Testis (tissue), 3 donors: ENCODE results near the gene TECTB. TPM values are rescaled to one million over a fixed set of nuclear protein-coding genes. Genes with fewer than 3 reads are reported as not detected.

ENCODE experiments used
- DNase-seq: peaks from one replicate; pipeline ENCODE4 v3.0.0-alpha.2; 2019
- H3K27ac ChIP-seq, 2 donors: fragments of 200-600 bp; sonication (generic); one replicate each; pipeline ENCODE4 v1.5.1; 2019
- H3K27me3 ChIP-seq: fragments of 200-600 bp; sonication (generic); one replicate; pipeline ENCODE4 v1.5.1; 2019
- H3K36me3 ChIP-seq: fragments of 200-600 bp; sonication (generic); one replicate; pipeline ENCODE4 v1.5.1; 2017; ENCODE audit warnings: low read depth; ENCODE audit errors: missing control alignments
- H3K4me1 ChIP-seq: fragments of 200-600 bp; sonication (generic); one replicate; pipeline ENCODE4 v1.5.1; 2019
- H3K4me3 ChIP-seq, 2 donors: fragments of 200-600 bp; sonication (generic); one replicate each; pipeline ENCODE4 v1.5.1; 2017 to 2019
- H3K9me3 ChIP-seq: fragments of 200-600 bp; sonication (generic); one replicate; pipeline ENCODE4 v1.5.1; 2017
- POLR2A ChIP-seq: fragments of 450-650 bp; IDR thresholded peaks from one replicate; pipeline ENCODE4 v1.6.1; 2017; ENCODE audit warnings: antibody characterized with exemption, mild to moderate bottlenecking, moderate library complexity
- WGBS, 2 donors: methylation state at CpG; one replicate each; pipeline ENCODE4 v1.1.5; 2018; 5-methylcytosine and 5-hydroxymethylcytosine counted together
- intact Hi-C: fragments of 100-400 bp; cut with DNase I; formaldehyde crosslinking; loops from one replicate; pipeline ENCODE4 v1.15.1; 2023; ENCODE audit warnings: low total_unique reads
- polyA plus RNA-seq: library from polyadenylated mRNA; stranded (reverse); fragments of 350-450 nt; fragmentation: Illumina TruSeq; extraction: RNeasy Lipid Tissue Mini Kit (QIAGEN cat#74804); gene quantifications from one replicate; pipeline ENCODE4 v1.2.3, GENCODE V29; 2014; ENCODE audit warnings: low read depth, low replicate concordance; ENCODE audit not compliant: insufficient read depth
- total RNA-seq, 2 donors: library from RNA; depleted of rRNA; stranded (reverse); fragments of >200 nt; gene quantifications; one replicate each; pipeline ENCODE4 v1.2.3, GENCODE V29; 2016
- TF ChIP-seq, protein P1 (sequence below), 3 experiments: fragments of 450-650 bp in 2 of 3; fragments of 200-600 bp in 1 of 3; sonication (generic) in 1 of 3; IDR thresholded peaks; one replicate each; pipeline ENCODE4 v1.5.1; 2016 to 2019; ENCODE audit warnings: antibody characterized with exemption in 3 of 3, mild to moderate bottlenecking in 2 of 3, moderate library complexity in 1 of 3

The TECTB gene
- total and polyA plus RNA-seq, 3 donors from 2014 or later, result 0.06 to 0.17 TPM; not detected in 1

DNA sequence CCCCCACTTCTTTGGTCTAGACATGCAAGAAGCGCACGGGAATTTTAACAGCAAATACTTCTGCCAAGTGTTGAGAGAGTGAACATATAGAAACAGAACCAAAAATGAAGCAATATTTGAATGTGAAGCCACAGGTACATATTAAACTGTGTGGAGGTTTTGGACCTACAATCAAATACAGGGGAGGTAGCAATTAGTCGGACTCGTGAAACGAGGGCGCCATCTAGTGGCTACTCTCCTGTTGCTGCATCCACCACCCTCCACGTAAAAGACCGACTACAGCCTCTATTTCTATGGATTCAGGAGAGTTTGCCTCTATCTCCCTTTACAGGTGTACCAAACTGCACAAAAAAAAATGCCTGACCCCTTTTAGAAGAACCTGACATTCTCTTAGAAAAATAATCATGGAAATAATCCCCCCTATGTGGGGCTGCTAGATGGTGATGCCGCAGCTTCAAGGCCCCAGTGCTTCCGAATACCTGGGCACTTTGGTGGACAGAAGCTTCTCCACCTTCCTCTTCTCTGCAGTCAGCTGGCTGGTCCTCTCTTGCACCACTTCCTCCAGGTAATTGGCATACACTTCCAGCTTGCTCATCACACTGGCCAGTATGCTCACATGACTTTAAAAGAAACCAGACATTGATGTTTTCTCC lies 31.7 kb downstream of the TECTB start:
- no peak for TF ChIP-seq POLR2A
- TF ChIP-seq, protein P1, sequence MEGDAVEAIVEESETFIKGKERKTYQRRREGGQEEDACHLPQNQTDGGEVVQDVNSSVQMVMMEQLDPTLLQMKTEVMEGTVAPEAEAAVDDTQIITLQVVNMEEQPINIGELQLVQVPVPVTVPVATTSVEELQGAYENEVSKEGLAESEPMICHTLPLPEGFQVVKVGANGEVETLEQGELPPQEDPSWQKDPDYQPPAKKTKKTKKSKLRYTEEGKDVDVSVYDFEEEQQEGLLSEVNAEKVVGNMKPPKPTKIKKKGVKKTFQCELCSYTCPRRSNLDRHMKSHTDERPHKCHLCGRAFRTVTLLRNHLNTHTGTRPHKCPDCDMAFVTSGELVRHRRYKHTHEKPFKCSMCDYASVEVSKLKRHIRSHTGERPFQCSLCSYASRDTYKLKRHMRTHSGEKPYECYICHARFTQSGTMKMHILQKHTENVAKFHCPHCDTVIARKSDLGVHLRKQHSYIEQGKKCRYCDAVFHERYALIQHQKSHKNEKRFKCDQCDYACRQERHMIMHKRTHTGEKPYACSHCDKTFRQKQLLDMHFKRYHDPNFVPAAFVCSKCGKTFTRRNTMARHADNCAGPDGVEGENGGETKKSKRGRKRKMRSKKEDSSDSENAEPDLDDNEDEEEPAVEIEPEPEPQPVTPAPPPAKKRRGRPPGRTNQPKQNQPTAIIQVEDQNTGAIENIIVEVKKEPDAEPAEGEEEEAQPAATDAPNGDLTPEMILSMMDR (IDR thresholded peaks at IDR 0.05), result peak; percentile 58 to 89 (median 82)

DNA sequence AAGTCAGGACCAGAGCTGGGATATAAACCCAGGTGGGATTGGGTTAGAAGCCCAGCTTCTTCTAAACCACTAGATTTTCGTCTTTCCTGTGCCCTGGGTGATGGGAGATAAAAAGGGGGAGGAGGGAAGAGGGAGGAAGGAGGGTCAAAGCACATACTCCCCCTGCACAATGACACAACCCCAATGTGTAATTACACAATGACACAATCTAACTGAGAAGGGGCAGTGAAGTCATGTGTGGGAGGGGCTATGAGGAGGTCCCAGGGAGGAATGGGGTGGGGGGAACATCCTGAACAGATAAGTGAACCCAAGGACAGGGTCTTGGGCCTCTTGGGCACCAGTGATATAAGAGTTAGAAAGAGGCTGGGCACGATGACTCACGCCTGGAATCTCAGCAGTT lies 44.5 kb downstream of the TECTB start:
- H3K36me3 ChIP-seq, result no peaks in the 10 kb centered on the region
- no peak for DNase-seq
- intact Hi-C loops, result no loop called here
- WGBS, 2 donors, result 74 to 83% methylated on average over 3 of the region's 3 CpGs
- peaks cover 19% of the 10 kb centered on the region for H3K4me1 ChIP-seq
- H3K9me3 ChIP-seq, result no peaks in the 10 kb centered on the region
- no peak overlapping the region for H3K4me3 ChIP-seq
- no peaks in the 10 kb centered on the region for H3K27me3 ChIP-seq
- no peak overlapping the region for H3K27ac ChIP-seq
- TF ChIP-seq, protein P1 (IDR thresholded peaks at IDR 0.05), result no peak
- TF ChIP-seq POLR2A, result no peak

More for the DNA sequence above, 31.7 kb downstream of the TECTB start:
- Histone ChIP-seq H3K9me3 (no peaks in the 10 kb centered on the region), H3K27me3 (no peaks in the 10 kb centered on the region), H3K4me1 (no peaks in the 10 kb centered on the region), H3K27ac (no peak overlapping the region), H3K36me3 (no peaks in the 10 kb centered on the region), H3K4me3 (no peak overlapping the region)
- intact Hi-C loops, result no loop called here
- peak; percentile 96 for DNase-seq
- 30 to 37% methylated on average over 10 of the region's 10 CpGs for WGBS, 2 donors

DNA sequence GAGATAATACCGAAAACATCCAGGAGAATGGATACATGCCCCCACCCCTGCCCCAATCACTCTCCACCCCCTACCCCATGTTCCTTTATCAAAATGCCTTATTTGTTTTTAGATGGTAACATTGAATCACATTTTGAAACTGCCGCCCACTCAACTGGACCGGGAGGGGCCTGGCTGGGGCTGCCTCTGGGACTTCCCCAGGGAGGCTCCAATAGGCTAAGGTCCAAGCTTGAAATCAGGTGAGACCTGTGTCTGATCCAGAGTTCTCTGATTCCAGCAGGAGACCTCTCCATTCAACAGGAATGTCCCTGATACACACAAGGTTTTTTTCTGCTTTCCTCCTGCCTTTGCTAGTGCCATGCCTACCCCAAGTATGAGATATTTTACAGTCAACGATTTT lies 47.0 kb downstream of the TECTB start:
- intact Hi-C loops, result no loop called here
- TF ChIP-seq, protein P1 (IDR thresholded peaks at IDR 0.05), result no peak
- TF ChIP-seq POLR2A, result no peak
- Histone ChIP-seq H3K27me3 (no peaks in the 10 kb centered on the region), H3K27ac (peak overlapping the region; percentile 4 to 9), H3K4me1 (peaks cover 19% of the 10 kb centered on the region), H3K9me3 (no peaks in the 10 kb centered on the region), H3K36me3 (no peaks in the 10 kb centered on the region), H3K4me3 (no peak overlapping the region)
- DNase-seq, result peak; percentile 61
- 27 to 60% methylated on average over 4 of the region's 4 CpGs for WGBS, 2 donors

DNA sequence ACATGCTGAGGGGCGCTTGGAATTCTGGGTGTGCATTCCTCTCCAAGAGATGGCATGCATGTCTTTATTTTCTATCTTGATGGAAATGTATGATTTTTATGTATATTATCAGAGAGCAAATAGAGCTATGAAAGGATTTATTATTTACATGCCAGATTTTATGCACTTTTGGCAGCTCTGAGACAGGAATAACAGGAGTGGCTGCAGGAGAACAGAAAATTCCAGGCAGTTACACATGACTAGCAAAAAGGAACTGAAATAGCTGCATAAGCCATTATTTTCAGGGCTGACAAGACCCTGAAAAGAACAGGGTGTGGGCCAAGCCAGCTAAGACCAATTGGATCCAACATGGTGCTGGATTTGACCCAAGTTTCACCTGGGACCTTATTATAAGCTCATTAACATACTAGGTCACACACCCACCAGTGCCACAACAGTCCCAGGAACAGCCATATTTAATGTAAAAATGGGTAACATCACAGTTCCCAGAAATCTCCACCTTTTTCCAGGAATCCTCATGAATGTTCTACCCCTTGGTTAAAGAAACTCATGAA lies 47.5 kb downstream of the TECTB start:
- no peaks in the 10 kb centered on the region for H3K27me3 ChIP-seq
- intact Hi-C loops, result no loop called here
- peaks cover 19% of the 10 kb centered on the region for H3K4me1 ChIP-seq
- no peaks in the 10 kb centered on the region for H3K9me3 ChIP-seq
- peak overlapping the region; percentile 9 to 40 for H3K27ac ChIP-seq
- no peak for DNase-seq
- WGBS, 2 donors, result 63 to 70% methylated on average over 1 of the region's 1 CpG
- TF ChIP-seq POLR2A, result no peak
- TF ChIP-seq, protein P1 (IDR thresholded peaks at IDR 0.05), result no peak
- H3K4me3 ChIP-seq, result no peak overlapping the region
- H3K36me3 ChIP-seq, result no peaks in the 10 kb centered on the region

DNA sequence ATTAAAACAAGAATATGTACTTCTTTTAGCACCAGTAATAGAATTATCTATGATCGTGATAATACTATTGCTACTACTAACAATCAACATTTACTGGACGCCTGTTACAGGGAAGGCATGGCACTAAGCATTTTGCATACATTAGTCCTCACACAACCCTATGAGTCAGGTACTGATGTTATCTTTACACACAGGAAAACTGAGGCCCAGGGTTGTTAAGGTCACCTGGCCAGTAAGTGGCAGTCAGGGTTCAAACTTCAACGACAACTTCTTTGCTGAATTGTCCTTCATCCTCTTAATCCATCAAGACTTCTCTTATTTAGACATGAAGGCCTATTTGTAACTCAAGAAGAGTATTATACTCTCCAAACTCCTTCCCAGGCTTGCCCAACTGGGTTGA lies 48.8 kb downstream of the TECTB start:
- no peak overlapping the region for H3K4me3 ChIP-seq
- H3K9me3 ChIP-seq, result no peaks in the 10 kb centered on the region
- no peak for TF ChIP-seq POLR2A
- TF ChIP-seq, protein P1 (IDR thresholded peaks at IDR 0.05), result no peak
- no peaks in the 10 kb centered on the region for H3K36me3 ChIP-seq
- H3K27me3 ChIP-seq, result no peaks in the 10 kb centered on the region
- H3K27ac ChIP-seq, result peak overlapping the region in 1 of 2 donors; percentile 26
- intact Hi-C loops, result no loop called here
- H3K4me1 ChIP-seq, result peaks cover 19% of the 10 kb centered on the region
- no peak for DNase-seq
- WGBS, 2 donors, result 70 to 86% methylated on average over 3 of the region's 3 CpGs
